Fibroblast of skin of scalp (primary cell): Measurements from ENCODE around the gene CHKB. TPM values are rescaled to one million over a fixed set of nuclear protein-coding genes. Genes with fewer than 3 reads are reported as not detected.
"Not testable (repeated sequence)": the region's sequence is repeated elsewhere in the genome, so short reads cannot be mapped to it uniquely, and the experiment has no call there.

Experiments used
- DNase-seq: peaks from one replicate; pipeline ENCODE4 v3.0.0-alpha.2; 2013
- polyA plus RNA-seq, 2 experiments: library from polyadenylated mRNA; unstranded; fragments of 120-200 nt; gene quantifications; one replicate each; pipeline ENCODE4 v1.2.1, GENCODE V29; 2013; ENCODE audit not compliant: insufficient read length in 2 of 2

CHKB gene
- 35.3 TPM for polyA plus RNA-seq (2013, experiment 1 of 2; ENCODE audit: insufficient read length)
- 35.4 TPM for polyA plus RNA-seq (2013, experiment 2 of 2; ENCODE audit: insufficient read length)

- peak; percentile 98 for DNase-seq
Observed at GRCh38 chr22:50582493-50583293, at the start of gene CHKB. TSS of gene CHKB (minus strand) at chr22:50582849. CDS start at chr22:50582781, 68 bp downstream.

- no peak for DNase-seq
Observed at GRCh38 chr22:50630376-50630775, 47.7 kb upstream of the CHKB start.

GRCh38 chr22:50628543-50629134 is 46.0 kb upstream of the CHKB start:
- DNase-seq: no peak

GRCh38 chr22:50627642-50628542 is 45.2 kb upstream of the CHKB start, which contains the start of gene ARSA:
TSS of gene ARSA (minus strand) at chr22:50628152. CDS start at chr22:50627779, 373 bp downstream.
- DNase-seq: peak; percentile 85

GRCh38 chr22:50626850-50627641 is 44.4 kb upstream of the CHKB start:
- DNase-seq: no peak

GRCh38 chr22:50626314-50626849 is 43.7 kb upstream of the CHKB start:
- no peak for DNase-seq

GRCh38 chr22:50625568-50626313 is 43.1 kb upstream of the CHKB start:
- DNase-seq: no peak

- DNase-seq: no peak
Observed at GRCh38 chr22:50625131-50625567, 42.5 kb upstream of the CHKB start.

GRCh38 chr22:50624347-50625130 is 41.9 kb upstream of the CHKB start:
- no peak for DNase-seq

GRCh38 chr22:50622723-50623327 is 40.2 kb upstream of the CHKB start:
- no peak for DNase-seq

- DNase-seq: no peak
Observed at GRCh38 chr22:50621948-50622722, 39.5 kb upstream of the CHKB start.

- DNase-seq: no peak
Observed at GRCh38 chr22:50621356-50621880, 38.8 kb upstream of the CHKB start.

GRCh38 chr22:50620593-50621355 is 38.1 kb upstream of the CHKB start:
- peak; percentile 11 for DNase-seq

GRCh38 chr22:50614296-50614695 is 31.6 kb upstream of the CHKB start:
- DNase-seq: not testable (repeated sequence)

GRCh38 chr22:50613291-50613981 is 30.8 kb upstream of the CHKB start:
- no peak for DNase-seq

- no peak for DNase-seq
Observed at GRCh38 chr22:50612528-50613221, 30.0 kb upstream of the CHKB start.
